ENCODE measurements around the gene GPR183.

GPR183 gene

GRCh38 chr13:99258946-99259345 is 48.3 kb downstream of the GPR183 start:
- no peak for TF ChIP-seq CTCF (conservative IDR thresholded peaks at IDR 0.05)
- no peak overlapping the region for H3K27ac ChIP-seq

DNA sequence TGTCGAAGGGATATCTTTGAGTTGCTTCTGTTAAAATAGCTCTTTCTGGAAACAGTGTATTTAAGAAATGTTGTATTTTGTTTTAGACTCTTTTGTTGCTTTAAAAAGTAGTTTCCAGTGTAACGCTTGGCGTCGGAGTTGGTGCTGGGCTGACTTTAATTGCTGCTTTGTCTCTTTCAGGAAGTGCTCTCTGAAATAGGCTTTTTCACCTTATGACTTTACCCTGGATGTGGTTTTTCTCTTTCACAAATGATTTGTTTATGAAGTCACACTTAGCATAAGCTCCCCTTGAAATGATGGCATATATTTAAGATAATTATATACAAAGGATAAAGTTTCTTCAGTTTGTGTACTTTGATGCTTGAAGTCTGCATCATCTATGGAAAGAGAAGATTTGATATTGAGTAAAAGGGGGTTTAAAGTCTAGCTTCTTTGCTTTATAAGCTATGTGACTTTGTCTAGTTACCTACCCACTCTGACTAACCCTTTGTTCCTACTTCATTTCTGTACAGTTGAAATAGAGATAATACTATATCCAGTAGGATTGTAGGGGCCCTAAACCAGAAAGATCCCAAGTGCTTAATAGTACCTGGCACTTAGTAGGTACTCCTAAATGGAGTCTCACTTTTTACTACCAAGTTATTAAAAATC is 48.9 kb downstream of the GPR183 start, which contains the start of gene GPR18:
TSS of gene GPR18 (minus strand) at position 170 of the 651 bp plus-strand sequence. CDS start 2,507 bp downstream, outside the sequence.
- no peak within 1 kb of the TSS for H3K27ac ChIP-seq
- no peak for TF ChIP-seq CTCF (conservative IDR thresholded peaks at IDR 0.05)

DNA sequence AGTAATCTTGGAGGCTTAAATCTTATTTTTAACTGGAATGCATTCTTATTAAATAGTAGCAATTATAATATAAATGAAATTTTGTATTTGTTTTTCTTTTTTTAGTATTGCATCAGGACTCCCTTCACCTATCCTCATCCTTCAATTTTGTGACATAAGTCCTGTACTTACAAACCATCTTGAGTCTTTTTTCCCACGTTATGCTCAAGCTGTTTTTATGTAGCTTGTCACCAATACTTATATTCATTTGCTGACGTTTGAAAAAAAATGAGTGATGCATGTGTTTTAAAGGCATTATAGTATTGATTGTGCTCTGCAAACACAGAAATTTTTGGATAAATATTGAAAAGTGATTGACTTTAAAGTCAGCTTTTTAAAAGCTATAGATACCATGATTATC is 49.9 kb downstream of the GPR183 start:
- no peak overlapping the region for H3K27ac ChIP-seq

DNA sequence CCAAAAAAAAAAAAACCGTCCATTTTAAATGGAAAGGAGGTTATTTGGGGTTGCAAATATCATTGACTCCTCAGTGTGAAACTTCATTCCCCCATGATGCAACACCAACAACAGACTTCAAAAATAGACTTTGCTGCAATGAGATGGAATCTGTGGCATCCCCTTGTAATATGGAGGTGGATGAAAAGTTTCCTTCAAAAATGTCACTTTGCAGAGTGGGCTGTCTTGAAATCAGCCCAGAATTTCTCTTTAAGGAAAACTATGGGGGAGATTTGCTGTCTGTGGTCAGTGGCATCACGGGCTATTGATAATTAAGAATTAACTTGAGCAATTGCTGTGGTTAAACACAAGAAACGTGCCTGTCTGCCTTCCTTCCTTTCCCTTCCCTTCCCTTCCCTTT is 50.5 kb downstream of the GPR183 start:
- TF ChIP-seq CTCF (conservative IDR thresholded peaks at IDR 0.05): no peak
- no peak overlapping the region for H3K27ac ChIP-seq

More for the DNA sequence above, 49.9 kb downstream of the GPR183 start:
- no peak for TF ChIP-seq CTCF (conservative IDR thresholded peaks at IDR 0.05)

- no peak for TF ChIP-seq CTCF (conservative IDR thresholded peaks at IDR 0.05)
- no peak overlapping the region for H3K27ac ChIP-seq
Measured at GRCh38 chr13:99256283-99256682, 50.9 kb downstream of the GPR183 start.

GRCh38 chr13:99255271-99255670 is 51.9 kb downstream of the GPR183 start:
- no peak overlapping the region for H3K27ac ChIP-seq
- no peak for TF ChIP-seq CTCF (conservative IDR thresholded peaks at IDR 0.05)

- TF ChIP-seq CTCF (conservative IDR thresholded peaks at IDR 0.05): no peak
- H3K27ac ChIP-seq: no peak overlapping the region
Measured at GRCh38 chr13:99254830-99255229, 52.4 kb downstream of the GPR183 start.

Data from VCaP (cell line).